ENCODE measurements around the gene PDCD1.

The PDCD1 gene

DNA sequence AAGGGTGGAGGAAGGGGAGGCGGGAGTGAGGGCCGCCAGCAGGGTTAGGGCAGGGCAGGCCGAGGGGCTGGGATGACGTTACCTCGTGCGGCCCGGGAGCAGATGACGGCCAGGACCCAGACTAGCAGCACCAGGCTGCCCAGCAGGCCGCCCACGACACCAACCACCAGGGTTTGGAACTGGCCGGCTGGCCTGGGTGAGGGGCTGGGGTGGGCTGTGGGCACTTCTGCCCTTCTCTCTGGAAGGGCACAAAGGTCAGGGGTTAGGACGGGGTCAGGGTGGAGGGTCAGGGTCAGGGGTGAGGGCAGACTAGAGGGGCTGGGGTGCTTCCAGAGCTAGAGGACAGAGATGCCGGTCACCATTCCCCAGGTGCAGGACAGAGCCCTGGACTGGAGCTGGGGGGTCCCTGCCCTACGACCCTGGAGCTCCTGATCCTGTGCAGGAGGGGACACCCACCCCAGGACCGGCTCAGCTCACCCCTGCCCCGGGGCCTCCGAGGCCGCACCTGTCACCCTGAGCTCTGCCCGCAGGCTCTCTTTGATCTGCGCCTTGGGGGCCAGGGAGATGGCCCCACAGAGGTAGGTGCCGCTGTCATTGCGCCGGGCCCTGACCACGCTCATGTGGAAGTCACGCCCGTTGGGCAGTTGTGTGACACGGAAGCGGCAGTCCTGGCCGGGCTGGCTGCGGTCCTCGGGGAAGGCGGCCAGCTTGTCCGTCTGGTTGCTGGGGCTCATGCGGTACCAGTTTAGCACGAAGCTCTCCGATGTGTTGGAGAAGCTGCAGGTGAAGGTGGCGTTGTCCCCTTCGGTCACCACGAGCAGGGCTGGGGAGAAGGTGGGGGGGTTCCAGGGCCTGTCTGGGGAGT, 6.3 kb downstream of the PDCD1 start:
- no peak for DNase-seq (ENCODE audit: low spot score)

DNA sequence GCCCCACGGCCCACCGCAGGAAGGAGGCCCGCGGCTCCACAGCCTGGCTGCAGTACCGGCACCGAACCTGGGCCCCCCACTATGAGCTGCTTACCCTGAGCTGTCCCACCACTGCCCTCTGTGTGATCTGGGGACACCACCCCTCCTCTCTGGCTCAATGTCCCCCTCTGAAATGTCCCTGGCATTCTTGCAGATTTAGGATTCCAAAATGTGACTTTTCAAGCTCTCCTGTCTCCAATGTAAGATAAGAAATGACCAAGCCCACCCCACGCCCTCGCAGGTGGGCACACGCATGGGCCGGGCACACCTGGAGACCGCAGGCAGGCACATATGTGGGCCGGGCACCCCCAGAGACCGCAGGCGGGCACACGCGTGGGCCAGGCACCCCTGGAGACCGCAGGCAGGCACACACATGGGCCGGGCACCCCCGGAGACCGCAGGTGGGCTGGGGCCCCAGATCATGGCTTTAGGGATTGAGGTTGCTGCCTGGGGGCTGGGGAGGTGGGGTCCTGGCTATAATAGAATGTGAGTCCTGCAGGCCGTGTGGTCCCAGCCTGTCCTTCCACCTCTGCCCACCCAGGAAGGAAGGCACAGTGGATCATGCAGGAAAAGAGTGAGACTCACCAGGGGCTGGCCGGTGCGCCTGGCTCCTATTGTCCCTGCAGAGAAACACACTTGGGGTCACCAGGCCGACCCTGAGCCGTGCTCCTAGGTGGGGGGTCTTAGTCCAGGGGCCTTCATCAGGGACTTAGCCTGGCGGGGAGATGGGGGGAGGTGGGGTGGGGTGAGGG, 7.2 kb downstream of the PDCD1 start:
- DNase-seq (ENCODE audit: low spot score), result no peak

DNA sequence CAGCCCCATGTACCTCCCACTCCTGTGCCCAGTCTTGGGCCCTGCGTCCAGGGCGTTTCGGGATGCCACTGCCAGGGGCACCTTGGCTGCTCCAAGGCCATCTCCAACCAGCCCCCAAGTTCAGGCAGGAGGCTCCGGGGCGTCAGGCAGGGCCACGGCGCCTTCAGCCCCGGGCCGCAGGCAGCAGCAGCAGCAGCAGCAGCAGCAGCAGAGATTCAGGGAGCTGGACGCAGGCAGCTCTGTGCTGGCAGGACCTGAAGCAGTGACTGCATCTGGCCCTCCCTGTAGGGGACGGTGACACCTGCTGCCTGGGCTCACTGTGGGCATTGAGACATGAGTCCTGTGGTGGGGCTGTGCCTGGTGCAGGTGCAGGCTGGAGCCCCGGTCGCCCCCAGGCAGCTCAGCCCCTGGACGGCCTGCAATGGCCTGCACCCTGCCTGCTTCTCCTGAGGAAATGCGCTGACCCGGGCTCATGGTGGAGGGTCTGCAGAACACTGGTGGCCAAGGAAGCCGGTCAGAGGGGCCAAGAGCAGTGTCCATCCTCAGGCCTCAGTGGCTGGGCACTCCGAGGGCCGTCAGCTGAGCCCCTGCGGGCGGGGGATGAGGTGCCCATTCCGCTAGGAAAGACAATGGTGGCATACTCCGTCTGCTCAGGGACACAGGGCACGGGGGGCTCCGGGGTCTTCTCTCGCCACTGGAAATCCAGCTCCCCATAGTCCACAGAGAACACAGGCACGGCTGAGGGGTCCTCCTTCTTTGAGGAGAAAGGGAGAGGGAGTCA, 8.0 kb downstream of the PDCD1 start:
- DNase-seq (ENCODE audit: low spot score), result no peak

DNA sequence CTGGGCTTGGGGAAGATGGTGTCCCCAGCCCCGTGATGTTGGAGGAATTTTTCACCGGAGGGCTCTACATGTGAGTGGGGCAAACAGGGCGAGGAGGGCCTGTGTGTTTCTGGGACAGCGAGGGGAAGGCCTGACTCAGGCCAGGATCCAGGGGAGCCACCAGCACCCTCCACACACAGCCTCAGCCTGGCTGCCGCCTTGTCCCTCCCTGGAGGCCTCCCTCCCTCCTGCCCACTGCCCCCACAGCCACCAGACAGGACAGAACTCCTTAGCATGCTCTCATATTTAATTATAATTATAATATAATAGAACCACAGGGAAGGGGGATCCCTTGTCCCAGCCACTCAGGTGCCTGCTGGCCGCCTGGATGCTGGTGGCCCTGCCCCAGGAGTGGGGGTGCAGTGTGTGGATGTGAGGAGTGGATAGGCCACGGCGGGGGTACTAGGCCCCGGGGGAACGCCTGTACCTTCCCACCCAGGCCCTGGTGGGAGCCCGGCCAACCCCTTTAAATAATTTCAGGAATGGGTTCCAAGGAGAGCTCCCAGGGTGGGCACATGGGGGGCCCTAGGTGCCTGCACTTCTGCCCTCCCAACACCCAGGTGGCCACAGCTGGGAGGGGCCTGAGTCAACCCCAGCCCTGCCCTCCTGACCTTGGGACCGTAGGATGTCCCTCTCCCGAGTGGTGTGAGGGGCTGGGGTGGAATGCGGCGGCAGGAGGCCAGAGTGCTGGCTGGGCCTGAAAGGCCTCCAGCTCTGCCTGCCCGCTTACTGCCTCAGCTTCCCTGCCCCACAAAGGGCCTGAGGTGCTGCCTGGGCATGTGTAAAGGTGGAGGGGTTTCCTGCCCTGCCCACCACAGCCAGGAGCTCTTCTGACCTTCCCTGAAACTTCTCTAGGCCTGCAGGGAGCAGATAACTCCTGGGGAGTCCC, 8.8 kb downstream of the PDCD1 start:
- DNase-seq (ENCODE audit: low spot score), result no peak

- no peak for DNase-seq (ENCODE audit: low spot score)
Observed at GRCh38 chr2:241848761-241849615, 9.7 kb downstream of the PDCD1 start.

DNA sequence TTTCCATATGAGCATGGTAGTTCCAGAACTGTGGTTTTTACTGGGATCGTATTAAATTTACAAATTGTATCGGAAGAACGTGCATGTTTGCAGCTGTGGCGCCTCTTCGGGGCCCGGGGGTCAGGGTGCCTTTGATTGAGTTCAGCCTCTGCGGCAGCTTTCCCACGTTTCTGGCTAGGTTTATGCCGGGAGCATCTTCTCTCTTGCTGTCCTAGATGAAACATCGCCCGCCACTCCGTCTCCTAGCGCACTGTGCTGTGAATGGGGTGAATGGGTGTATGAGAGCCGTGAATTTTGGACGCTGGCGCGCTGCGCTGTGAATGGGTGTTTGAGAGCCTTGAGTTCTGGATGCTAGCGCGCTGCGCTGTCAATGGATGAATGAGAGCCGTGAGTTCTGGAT, 12.3 kb downstream of the PDCD1 start:
- DNase-seq (ENCODE audit: low spot score), result no peak

- no peak for DNase-seq (ENCODE audit: low spot score)
Observed at GRCh38 chr2:241844831-241845578, 13.7 kb downstream of the PDCD1 start.

DNA sequence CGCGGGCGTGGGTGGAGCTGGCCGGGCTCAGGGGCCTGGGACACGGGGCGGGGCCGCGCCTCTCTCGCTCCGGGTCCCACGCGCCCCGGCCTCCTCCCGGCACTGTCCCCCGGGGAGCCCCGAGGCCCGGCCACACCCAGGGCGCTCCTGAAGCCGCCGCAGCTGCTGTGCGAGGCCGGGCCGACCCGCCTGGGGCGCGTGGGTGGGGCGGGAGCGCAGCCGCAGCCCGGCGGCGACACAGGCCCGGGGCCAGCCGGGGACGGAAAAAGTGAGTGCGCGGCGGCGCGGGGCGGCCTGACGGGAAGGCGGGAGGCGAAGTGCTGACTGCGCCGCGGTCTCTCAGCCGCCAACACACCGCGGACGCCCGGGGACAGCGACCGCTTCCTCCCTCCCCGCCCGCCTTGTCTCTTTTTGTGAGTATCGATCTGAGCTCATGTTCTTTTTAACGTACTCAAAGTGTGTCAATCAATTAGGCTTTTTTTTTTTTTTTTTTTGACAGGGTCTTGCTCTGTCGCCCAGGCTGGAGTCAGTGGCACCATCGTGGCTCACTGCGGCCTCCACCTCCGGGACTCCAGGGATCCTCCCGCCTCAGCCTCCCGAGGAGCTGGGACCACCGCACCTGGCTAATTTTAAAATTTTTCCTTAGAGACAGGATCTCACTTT, 14.5 kb downstream of the PDCD1 start:
- DNase-seq (ENCODE audit: low spot score), result peak; percentile 65

DNA sequence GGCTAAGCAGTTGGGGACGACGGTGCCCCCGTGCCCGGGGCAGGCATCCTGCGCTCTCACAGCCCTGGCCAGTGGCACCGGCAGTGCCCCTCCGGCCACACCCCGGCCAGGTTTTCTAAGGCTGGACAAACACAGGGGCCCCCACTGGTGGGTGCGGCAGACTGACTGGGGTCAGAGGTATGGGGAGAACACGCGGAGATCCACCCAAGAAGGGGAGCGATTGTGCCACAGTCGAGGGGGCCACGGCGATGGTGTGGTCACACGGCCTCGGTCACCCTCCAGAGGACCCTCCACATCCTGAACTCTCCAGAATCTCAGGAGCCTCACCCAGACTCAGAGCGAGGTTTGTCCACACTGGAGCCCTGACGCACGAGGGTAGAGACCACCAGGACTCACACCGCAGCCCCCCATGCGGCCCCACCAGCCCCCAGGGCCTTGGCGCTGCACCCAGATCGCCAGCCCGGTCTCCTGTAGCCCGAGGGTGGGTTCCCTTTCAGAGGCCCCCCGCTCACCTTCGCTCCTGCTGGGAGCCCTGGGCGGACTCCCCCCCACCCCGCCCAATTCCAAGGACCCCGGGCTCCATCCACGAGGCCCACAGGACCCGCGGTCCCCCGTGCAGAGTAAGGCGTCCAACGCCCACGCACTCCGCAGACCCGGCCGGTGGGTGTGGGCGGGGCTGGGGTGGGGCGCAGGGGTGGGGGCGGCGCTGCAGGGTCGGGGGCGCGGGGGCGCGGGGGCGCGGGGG, 15.2 kb downstream of the PDCD1 start:
- DNase-seq (ENCODE audit: low spot score), result no peak

- no peak for DNase-seq (ENCODE audit: low spot score)
Observed at GRCh38 chr2:241842620-241843211, 16.0 kb downstream of the PDCD1 start.

- no peak for DNase-seq (ENCODE audit: low spot score)
Observed at GRCh38 chr2:241842067-241842415, 16.7 kb downstream of the PDCD1 start.

DNA sequence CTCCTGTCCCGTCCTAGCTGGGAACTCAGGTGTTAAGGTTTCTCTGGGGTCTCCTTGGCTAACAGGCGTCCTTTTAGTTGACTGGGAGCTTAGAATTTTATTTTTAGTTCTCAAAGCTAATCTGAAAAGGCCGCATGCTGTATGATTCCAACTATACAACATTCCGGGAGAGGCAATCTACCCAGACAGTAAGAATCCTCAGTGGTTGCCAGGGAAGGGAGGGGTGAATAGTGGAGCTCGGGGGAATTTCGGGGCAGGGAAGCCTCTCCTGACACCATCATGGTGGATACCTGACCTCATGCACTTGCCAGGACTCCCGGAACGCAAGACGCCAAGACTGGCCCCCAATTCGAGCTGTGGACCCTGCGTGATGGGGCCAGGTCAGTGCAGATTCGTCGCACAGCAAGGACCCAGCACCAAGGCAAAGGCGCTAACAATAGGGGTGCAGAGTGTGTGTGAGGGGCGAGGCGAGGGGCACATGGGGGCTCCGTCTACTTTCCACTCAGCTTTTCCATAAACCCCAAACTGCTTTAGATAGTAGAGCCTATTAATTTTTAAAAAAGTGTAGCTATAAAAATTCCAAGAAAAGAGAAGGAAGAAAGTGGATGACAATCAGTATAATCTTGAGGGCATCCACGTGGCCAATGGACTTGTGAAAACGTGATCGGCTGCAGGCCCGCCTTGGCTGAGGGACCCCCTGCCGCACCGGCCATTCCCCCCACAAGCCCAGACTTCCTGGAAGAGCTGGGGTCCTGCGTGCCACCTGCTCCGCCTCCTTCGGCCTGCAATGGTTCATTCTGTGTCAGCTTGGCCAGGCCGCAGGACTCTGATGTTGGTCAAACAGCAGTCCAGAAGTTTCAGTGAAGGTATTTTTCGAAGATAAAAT, 17.3 kb downstream of the PDCD1 start:
- no peak for DNase-seq (ENCODE audit: low spot score)

DNA sequence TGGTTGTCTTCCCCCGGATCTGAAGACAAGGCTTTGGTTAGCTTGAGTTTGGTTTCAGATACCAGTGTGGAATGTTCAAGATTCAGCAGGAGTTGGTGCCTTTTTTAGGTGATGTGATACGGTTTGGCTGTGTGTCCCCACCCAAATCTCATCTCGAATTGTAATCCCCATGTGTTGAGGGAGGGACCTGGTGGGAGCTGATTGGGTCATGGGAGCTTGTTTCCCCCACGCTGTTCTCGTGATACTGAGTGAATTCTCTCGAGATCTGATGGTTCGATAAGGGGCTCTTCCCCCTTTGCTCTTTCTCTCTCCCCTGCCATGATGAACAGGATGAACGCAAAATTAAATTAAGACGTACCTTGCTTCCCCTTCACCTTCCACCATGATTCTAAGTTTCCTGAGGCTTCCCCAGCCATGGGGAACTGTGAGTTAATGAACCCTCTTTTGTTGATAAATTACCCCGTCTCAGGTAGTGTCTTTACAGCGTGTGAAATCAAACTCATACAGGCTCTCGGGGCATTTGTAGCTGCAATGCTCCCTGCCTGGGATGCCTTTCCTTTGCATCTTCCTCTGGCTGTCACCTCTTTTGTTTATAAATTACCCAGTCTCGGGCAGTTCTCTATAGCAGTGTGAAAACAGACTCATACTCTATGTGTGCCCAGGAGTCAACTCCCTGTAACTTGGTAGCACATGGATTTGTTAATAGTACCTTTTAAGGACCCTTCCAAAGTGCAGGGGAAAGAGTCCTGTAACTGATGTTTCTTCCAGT, 21.3 kb downstream of the PDCD1 start:
- no peak for DNase-seq (ENCODE audit: low spot score)

DNA sequence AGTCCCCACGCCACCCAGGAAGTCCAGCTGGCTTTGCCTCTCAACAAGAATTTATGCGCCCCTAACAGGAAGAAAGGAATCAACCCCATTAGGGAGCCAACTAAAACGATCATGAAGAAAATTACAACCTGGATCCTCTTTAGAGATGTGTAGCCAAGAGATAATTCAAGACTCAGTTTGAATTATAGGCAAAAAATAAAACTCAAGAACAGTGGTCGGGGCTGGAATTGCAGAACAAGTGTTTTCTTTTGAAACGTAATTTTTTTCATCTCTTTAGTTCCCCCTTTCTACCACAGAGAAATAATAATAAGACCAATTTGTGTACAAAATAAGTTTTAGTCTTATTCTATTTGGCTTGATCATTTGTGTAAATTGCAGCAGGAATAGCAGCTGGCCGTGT, 22.4 kb downstream of the PDCD1 start:
- no peak for DNase-seq (ENCODE audit: low spot score)

GRCh38 chr2:241835611-241836010, 23.1 kb downstream of the PDCD1 start:
- no peak for DNase-seq (ENCODE audit: low spot score)

GRCh38 chr2:241834527-241835210, 24.0 kb downstream of the PDCD1 start:
- no peak for DNase-seq (ENCODE audit: low spot score)

All from SW480 (cell line).